ENCODE measurements around the gene C6orf89. TPM values are rescaled to one million over a fixed set of nuclear protein-coding genes. Genes with fewer than 3 reads are reported as not detected.

Gene C6orf89
- total RNA-seq, 1 experiment from 2014 or later = 61.1 TPM

- Mint-ChIP-seq H3K27ac (ENCODE audit: unreplicated experiment) (no peak overlapping the region), H3K27me3 (ENCODE audit: unreplicated experiment) (no peaks in the 10 kb centered on the region), H3K36me3 (ENCODE audit: insufficient read depth, unreplicated experiment) (peaks cover 47% of the 10 kb centered on the region), H3K4me3 (ENCODE audit: low read depth, unreplicated experiment) (no peak overlapping the region), H3K9me3 (ENCODE audit: low read depth, unreplicated experiment) (no peaks in the 10 kb centered on the region), H3K4me1 (ENCODE audit: low read depth, unreplicated experiment) (no peaks in the 10 kb centered on the region)
- intact Hi-C loops (cut with micrococcal nuclease; ENCODE audit: unreplicated experiment) = no loop called here
- TF ChIP-seq, protein P1, sequence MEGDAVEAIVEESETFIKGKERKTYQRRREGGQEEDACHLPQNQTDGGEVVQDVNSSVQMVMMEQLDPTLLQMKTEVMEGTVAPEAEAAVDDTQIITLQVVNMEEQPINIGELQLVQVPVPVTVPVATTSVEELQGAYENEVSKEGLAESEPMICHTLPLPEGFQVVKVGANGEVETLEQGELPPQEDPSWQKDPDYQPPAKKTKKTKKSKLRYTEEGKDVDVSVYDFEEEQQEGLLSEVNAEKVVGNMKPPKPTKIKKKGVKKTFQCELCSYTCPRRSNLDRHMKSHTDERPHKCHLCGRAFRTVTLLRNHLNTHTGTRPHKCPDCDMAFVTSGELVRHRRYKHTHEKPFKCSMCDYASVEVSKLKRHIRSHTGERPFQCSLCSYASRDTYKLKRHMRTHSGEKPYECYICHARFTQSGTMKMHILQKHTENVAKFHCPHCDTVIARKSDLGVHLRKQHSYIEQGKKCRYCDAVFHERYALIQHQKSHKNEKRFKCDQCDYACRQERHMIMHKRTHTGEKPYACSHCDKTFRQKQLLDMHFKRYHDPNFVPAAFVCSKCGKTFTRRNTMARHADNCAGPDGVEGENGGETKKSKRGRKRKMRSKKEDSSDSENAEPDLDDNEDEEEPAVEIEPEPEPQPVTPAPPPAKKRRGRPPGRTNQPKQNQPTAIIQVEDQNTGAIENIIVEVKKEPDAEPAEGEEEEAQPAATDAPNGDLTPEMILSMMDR (IDR thresholded peaks at IDR 0.05; ENCODE audit: unreplicated experiment) = no peak
- CTCF ChIA-PET = interaction anchor here (0.5 to 1.2 kb wide), 4 partner anchors 11 to 1030 kb away, joined by 3 to 4 read pairs (median 4); no protein-coding TSS in a partner anchor
- no peak for DNase-seq
- BruUV-seq (replicated peaks) = no TSS peak
Measured at GRCh38 chr6:36971921-36972673, 86.3 kb downstream of the C6orf89 start.

GRCh38 chr6:36973190-36973589, 87.4 kb downstream of the C6orf89 start:
- Mint-ChIP-seq H3K4me3 (ENCODE audit: low read depth, unreplicated experiment) (no peak overlapping the region), H3K9me3 (ENCODE audit: low read depth, unreplicated experiment) (no peaks in the 10 kb centered on the region), H3K36me3 (ENCODE audit: insufficient read depth, unreplicated experiment) (peaks cover 37% of the 10 kb centered on the region), H3K27me3 (ENCODE audit: unreplicated experiment) (no peaks in the 10 kb centered on the region), H3K27ac (ENCODE audit: unreplicated experiment) (no peak overlapping the region), H3K4me1 (ENCODE audit: low read depth, unreplicated experiment) (no peaks in the 10 kb centered on the region)
- no TSS peak for BruUV-seq (replicated peaks)
- TF ChIP-seq, protein P1 (IDR thresholded peaks at IDR 0.05; ENCODE audit: unreplicated experiment) = no peak
- intact Hi-C loops (cut with micrococcal nuclease; ENCODE audit: unreplicated experiment) = no loop called here
- CTCF ChIA-PET = interaction anchor here (1.2 kb wide), 1 partner anchor 12 kb away, joined by 4 read pairs; no protein-coding TSS in a partner anchor
- no peak for DNase-seq

GRCh38 chr6:36973647-36974046, 87.9 kb downstream of the C6orf89 start:
- peaks cover 33% of the 10 kb centered on the region for H3K36me3 Mint-ChIP-seq (ENCODE audit: insufficient read depth, unreplicated experiment)
- no TSS peak for BruUV-seq (replicated peaks)
- TF ChIP-seq, protein P1 (IDR thresholded peaks at IDR 0.05; ENCODE audit: unreplicated experiment) = no peak
- CTCF ChIA-PET = no interaction called here
- H3K4me1 Mint-ChIP-seq (ENCODE audit: low read depth, unreplicated experiment) = no peaks in the 10 kb centered on the region
- DNase-seq = no peak
- no peaks in the 10 kb centered on the region for H3K27me3 Mint-ChIP-seq (ENCODE audit: unreplicated experiment)
- intact Hi-C loops (cut with micrococcal nuclease; ENCODE audit: unreplicated experiment) = no loop called here
- no peak overlapping the region for H3K27ac Mint-ChIP-seq (ENCODE audit: unreplicated experiment)
- H3K4me3 Mint-ChIP-seq (ENCODE audit: low read depth, unreplicated experiment) = no peak overlapping the region
- H3K9me3 Mint-ChIP-seq (ENCODE audit: low read depth, unreplicated experiment) = no peaks in the 10 kb centered on the region

GRCh38 chr6:36975231-36976006, 89.7 kb downstream of the C6orf89 start:
- Mint-ChIP-seq H3K27ac (ENCODE audit: unreplicated experiment) (no peak overlapping the region), H3K27me3 (ENCODE audit: unreplicated experiment) (no peaks in the 10 kb centered on the region), H3K36me3 (ENCODE audit: insufficient read depth, unreplicated experiment) (peaks cover 33% of the 10 kb centered on the region), H3K4me3 (ENCODE audit: low read depth, unreplicated experiment) (no peak overlapping the region), H3K9me3 (ENCODE audit: low read depth, unreplicated experiment) (no peaks in the 10 kb centered on the region), H3K4me1 (ENCODE audit: low read depth, unreplicated experiment) (peaks cover 9% of the 10 kb centered on the region)
- TF ChIP-seq, protein P1 (IDR thresholded peaks at IDR 0.05; ENCODE audit: unreplicated experiment) = no peak
- BruUV-seq (replicated peaks) = no TSS peak
- CTCF ChIA-PET = no interaction called here
- intact Hi-C loops (cut with micrococcal nuclease; ENCODE audit: unreplicated experiment) = no loop called here
- no peak for DNase-seq
